Prostate gland (tissue), 2 donors: ENCODE results near the gene PIRT. TPM values are rescaled to one million over a fixed set of nuclear protein-coding genes. Genes with fewer than 3 reads are reported as not detected.
A peak's percentile ranks its signal among the peaks of the same experiment; 100 is the strongest.

Source experiments
- DNase-seq: peaks from one replicate; pipeline ENCODE4 v3.0.0-alpha.2; 2019; ENCODE audit warnings: low spot score
- H3K27ac ChIP-seq, 2 donors: fragments of 200-600 bp; sonication (generic); 2 replicates each; pipeline ENCODE4 v1.5.1; 2017 to 2019
- H3K27me3 ChIP-seq: fragments of 200-600 bp; sonication (generic); replicated peaks from 2 replicates; pipeline ENCODE4 v1.5.1; 2019; ENCODE audit not compliant: insufficient read depth
- H3K36me3 ChIP-seq, 2 donors: fragments of 200-600 bp; sonication (generic); 1 replicate in 1 of 2; 2 replicates in 1 of 2; pipeline versions ENCODE4 v1.5.1 to v1.8.1; 2017 to 2019
- H3K4me1 ChIP-seq: fragments of 200-600 bp; sonication (generic); replicated peaks from 2 replicates; pipeline ENCODE4 v1.5.1; 2019
- H3K4me3 ChIP-seq, 2 donors: fragments of 200-600 bp; sonication (generic); 2 replicates each; pipeline ENCODE4 v1.5.1; 2017 to 2019
- H3K9me3 ChIP-seq: fragments of 200-600 bp; sonication (generic); 2 replicates; pipeline ENCODE4 v1.5.1; 2017
- CTCF ChIP-seq, 4 experiments: fragments of 200-600 bp in 2 of 4; fragments of 450-650 bp in 2 of 4; sonication (generic) in 2 of 4; IDR thresholded peaks; 1 replicate in 3 of 4; 2 replicates in 1 of 4; pipeline ENCODE4 v1.5.1; 2016 to 2019; ENCODE audit warnings: antibody characterized with exemption in 4 of 4, mild to moderate bottlenecking in 2 of 4, moderate library complexity in 2 of 4
- POLR2A ChIP-seq: fragments of 450-650 bp; IDR thresholded peaks from one replicate; pipeline ENCODE4 v1.6.1; 2016; ENCODE audit warnings: antibody characterized with exemption, mild to moderate bottlenecking
- POLR2AphosphoS5 ChIP-seq: sonication (generic); formaldehyde crosslinking; IDR thresholded peaks from one replicate; pipeline ENCODE4 v1.6.1; 2017; ENCODE audit warnings: antibody characterized with exemption
- WGBS: methylation state at CpG from one replicate; pipeline ENCODE4 v1.1.5; 2018; 5-methylcytosine and 5-hydroxymethylcytosine counted together
- intact Hi-C: fragments of 100-400 bp; cut with DNase I; formaldehyde crosslinking; loops from one replicate; pipeline ENCODE4 v1.14.2; 2022
- total RNA-seq, 2 donors: library from RNA; depleted of rRNA; stranded (reverse); fragments of >200 nt; gene quantifications; one replicate each; pipeline ENCODE4 v1.1.0, GENCODE V29; 2016

PIRT gene
- total RNA-seq, 2 donors from 2014 or later = 1.2 TPM; not detected in 1

DNA sequence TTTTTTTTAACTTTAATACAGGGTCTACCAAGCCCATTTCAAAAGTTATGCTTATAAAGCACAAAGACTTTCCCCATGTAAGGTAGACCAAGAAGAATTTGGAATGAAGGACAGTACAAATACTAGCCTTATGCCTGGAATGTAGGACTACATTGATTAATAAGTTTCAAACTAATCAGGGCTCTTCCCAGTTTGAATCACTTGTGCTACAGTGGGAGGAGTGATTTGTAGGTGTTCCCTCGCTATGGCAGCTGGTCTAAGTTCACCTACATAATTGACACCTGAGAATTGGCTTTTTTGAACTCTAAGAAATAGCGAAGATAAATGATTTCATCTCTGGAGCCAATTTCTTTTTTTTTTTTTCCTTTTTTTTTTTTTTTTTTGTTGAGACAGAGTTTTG is 52.6 kb downstream of the PIRT start:
- TF ChIP-seq POLR2A (no peak), CTCF (IDR thresholded peaks at IDR 0.05) (no peak), POLR2AphosphoS5 (no peak)
- Histone ChIP-seq H3K4me3 (no peak overlapping the region), H3K27ac (no peak overlapping the region), H3K36me3 (no peaks in the 10 kb centered on the region), H3K27me3 (no peaks in the 10 kb centered on the region), H3K4me1 (peaks cover 3% of the 10 kb centered on the region), H3K9me3 (no peaks in the 10 kb centered on the region)
- intact Hi-C loops = no loop called here
- WGBS = 94% methylated on average over 2 of the region's 2 CpGs
- no peak for DNase-seq

DNA sequence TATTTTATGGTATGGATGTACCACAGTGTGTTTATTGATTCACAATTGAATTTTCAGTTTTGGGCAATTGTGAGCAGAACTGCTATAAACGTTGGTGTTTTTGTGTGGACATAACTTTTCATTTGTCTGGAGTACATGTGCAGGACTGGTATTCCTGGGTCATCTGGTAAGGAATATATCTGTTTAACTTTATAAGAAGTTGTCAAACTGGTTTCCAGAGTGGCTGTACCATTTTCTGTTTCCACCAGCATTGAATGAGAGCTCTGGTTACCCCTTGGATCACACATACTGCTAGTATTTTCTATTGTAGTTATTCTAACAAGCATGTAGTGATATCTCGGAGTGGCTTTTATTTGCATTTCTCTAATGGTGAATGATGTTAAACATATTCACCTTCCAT is 58.3 kb downstream of the PIRT start:
- 49% methylated on average over 2 of the region's 2 CpGs for WGBS
- no peaks in the 10 kb centered on the region for H3K27me3 ChIP-seq
- no peaks in the 10 kb centered on the region for H3K4me1 ChIP-seq
- H3K27ac ChIP-seq = peak overlapping the region; percentile 20 to 41
- no peaks in the 10 kb centered on the region for H3K9me3 ChIP-seq
- peak; percentile 30 for DNase-seq
- no peak overlapping the region for H3K4me3 ChIP-seq
- H3K36me3 ChIP-seq = no peaks in the 10 kb centered on the region
- intact Hi-C loops = no loop called here
- TF ChIP-seq POLR2AphosphoS5 = peak; percentile 68
- no peak for TF ChIP-seq CTCF (IDR thresholded peaks at IDR 0.05)

- no peak for TF ChIP-seq CTCF (IDR thresholded peaks at IDR 0.05)
- TF ChIP-seq POLR2AphosphoS5 = no peak
- TF ChIP-seq POLR2A = no peak
- Histone ChIP-seq H3K9me3 (no peaks in the 10 kb centered on the region), H3K36me3 (no peaks in the 10 kb centered on the region), H3K4me3 (no peak overlapping the region), H3K27me3 (no peaks in the 10 kb centered on the region), H3K4me1 (no peaks in the 10 kb centered on the region), H3K27ac (no peak overlapping the region)
- 79% methylated on average over 6 of the region's 6 CpGs for WGBS
- no peak for DNase-seq
- intact Hi-C loops = no loop called here
Measured at GRCh38 chr17:10777890-10778289, 60.0 kb downstream of the PIRT start.

DNA sequence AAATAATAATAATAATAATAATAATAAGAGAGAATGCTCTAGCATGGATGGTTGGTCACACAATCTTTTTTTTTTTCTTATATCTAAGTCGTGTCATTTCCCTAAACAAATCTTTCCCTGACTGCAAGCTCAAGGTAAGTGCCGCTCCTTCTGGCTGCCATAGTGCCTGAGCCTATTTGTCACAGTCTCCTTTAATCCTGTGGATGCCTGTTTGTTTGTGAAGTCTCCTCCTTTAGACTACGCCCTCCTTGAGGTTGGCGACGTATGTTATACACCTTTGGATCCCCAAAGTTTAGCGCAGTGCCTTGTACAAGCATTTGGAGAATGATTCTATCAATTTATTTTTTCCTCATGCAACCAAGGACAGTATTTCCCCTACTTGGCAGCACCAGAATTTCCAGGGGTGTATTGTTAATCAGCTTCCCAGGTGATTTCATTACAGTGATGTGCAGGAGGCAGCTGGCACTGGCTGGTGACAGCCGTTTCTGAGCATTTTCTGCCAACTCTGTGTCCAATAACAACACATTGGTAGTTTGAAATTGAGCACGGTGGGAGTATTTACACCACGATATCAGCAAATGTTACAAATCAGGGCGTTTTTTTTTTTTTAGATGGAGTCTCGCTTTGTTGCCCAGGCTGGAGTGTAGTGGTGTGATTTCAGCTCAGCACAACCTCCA is 60.6 kb downstream of the PIRT start:
- no peaks in the 10 kb centered on the region for H3K36me3 ChIP-seq
- H3K4me3 ChIP-seq = no peak overlapping the region
- no peaks in the 10 kb centered on the region for H3K4me1 ChIP-seq
- no peak for DNase-seq
- intact Hi-C loops = no loop called here
- 84% methylated on average over 11 of the region's 11 CpGs for WGBS
- H3K9me3 ChIP-seq = no peaks in the 10 kb centered on the region
- no peak overlapping the region for H3K27ac ChIP-seq
- no peaks in the 10 kb centered on the region for H3K27me3 ChIP-seq
- TF ChIP-seq CTCF (IDR thresholded peaks at IDR 0.05) = no peak
- no peak for TF ChIP-seq POLR2AphosphoS5

- TF ChIP-seq POLR2AphosphoS5 (no peak), CTCF (IDR thresholded peaks at IDR 0.05) (no peak), POLR2A (no peak)
- H3K9me3 ChIP-seq = no peaks in the 10 kb centered on the region
- intact Hi-C loops = no loop called here
- H3K4me3 ChIP-seq = no peak overlapping the region
- H3K27ac ChIP-seq = no peak overlapping the region
- no peaks in the 10 kb centered on the region for H3K36me3 ChIP-seq
- H3K27me3 ChIP-seq = no peaks in the 10 kb centered on the region
- WGBS = 27% methylated on average over 2 of the region's 2 CpGs
- no peaks in the 10 kb centered on the region for H3K4me1 ChIP-seq
- DNase-seq = no peak
Measured at GRCh38 chr17:10776381-10776780, 61.5 kb downstream of the PIRT start.
